Endothelial cell of umbilical vein (primary cell): Measurements from ENCODE around the gene LRRC74B. TPM values are rescaled to one million over a fixed set of nuclear protein-coding genes. Genes with fewer than 3 reads are reported as not detected.

ENCODE experiments used
- BruUV-seq: library from RNA; stranded (reverse); fragments of 400-500 nt; replicated peaks from 2 replicates; lab custom pipeline; 2021; lab: Mats Ljungman, UMichigan
- CTCF ChIA-PET: fragments of 300-600, 350-600 bp; sonication (Branson Sonifier 250); formaldehyde crosslinking; loops from one replicate; lab custom pipeline; 2021; ENCODE audit warnings: antibody characterized with exemption, inconsistent platforms; lab: Charles Lee
- POLR2A ChIA-PET: fragments of 300-600, 350-600 bp; sonication (Branson Sonifier 250); formaldehyde crosslinking; loops from one replicate; lab custom pipeline; 2021; ENCODE audit warnings: antibody characterized with exemption, inconsistent platforms; lab: Charles Lee
- DNase-seq: peaks from one replicate; pipeline ENCODE4 v3.0.0-alpha.2; 2011; ENCODE audit warnings: low read depth, low spot score
- FAIRE-seq: peaks from 2 replicates; lab custom pipeline; 2011; peaks lifted over from hg19 to GRCh38; lab: Jason Lieb, UNC
- H2AFZ ChIP-seq: 2 replicates; pipeline ENCODE4 v1.6.0; 2012; ENCODE audit warnings: low read depth, low read length, control low read depth, inconsistent platforms
- H3K27ac ChIP-seq: 2 replicates; pipeline ENCODE4 v1.5.1; 2011; ENCODE audit warnings: low read depth, mild to moderate bottlenecking, control low read depth, low read length, moderate library complexity; ENCODE audit not compliant: insufficient read depth
- H3K27me3 ChIP-seq, 2 experiments: 2 replicates each; pipeline versions ENCODE4 v1.6.0 to v1.6.1; 2011; ENCODE audit warnings: low read length in 2 of 2, mixed read lengths in 1 of 2; ENCODE audit not compliant: control insufficient read depth in 2 of 2, insufficient read depth in 2 of 2
- H3K36me3 ChIP-seq, 2 experiments: 2 replicates in 1 of 2; 3 replicates in 1 of 2; pipeline ENCODE4 v1.5.1; 2011; ENCODE audit warnings: low read length in 2 of 2, mild to moderate bottlenecking in 1 of 2, moderate library complexity in 1 of 2; ENCODE audit not compliant: control insufficient read depth in 2 of 2, insufficient read depth in 2 of 2; ENCODE audit errors: extremely low read depth in 1 of 2
- H3K4me1 ChIP-seq: 3 replicates; pipeline ENCODE4 v1.5.1; 2011; ENCODE audit warnings: mild to moderate bottlenecking, low read length; ENCODE audit not compliant: control insufficient read depth, insufficient read depth; ENCODE audit errors: extremely low read depth
- H3K4me2 ChIP-seq: 2 replicates; pipeline ENCODE4 v1.6.1; 2011; ENCODE audit warnings: low read length, control low read depth, mixed read lengths; ENCODE audit not compliant: insufficient read depth
- H3K4me3 ChIP-seq, 3 experiments: fragments of 200-600 bp in 1 of 3; sonication (generic), shearing (Covaris generic) in 1 of 3; replicated peaks in 1 of 3; 2 replicates each; pipeline ENCODE4 v1.5.1; 2011 to 2016; ENCODE audit warnings: control low read depth in 3 of 3, low read length in 3 of 3, mild to moderate bottlenecking in 2 of 3, inconsistent platforms in 1 of 3, low read depth in 1 of 3, moderate library complexity in 1 of 3; ENCODE audit not compliant: insufficient read depth in 1 of 3
- H3K79me2 ChIP-seq: 2 replicates; pipeline ENCODE4 v1.6.0; 2012; ENCODE audit warnings: low read length, inconsistent platforms; ENCODE audit not compliant: control insufficient read depth, insufficient read depth
- H3K9ac ChIP-seq: replicated peaks from 2 replicates; pipeline ENCODE3; 2011; ENCODE audit warnings: low read length, control low read depth; ENCODE audit not compliant: insufficient read depth; ENCODE audit errors: extremely low read depth
- H3K9me1 ChIP-seq: replicated peaks from 3 replicates; pipeline ENCODE4 v1.6.0; 2011; ENCODE audit warnings: mild to moderate bottlenecking, low read length; ENCODE audit not compliant: control insufficient read depth, insufficient read depth; ENCODE audit errors: extremely low read depth
- H3K9me3 ChIP-seq: replicated peaks from 2 replicates; pipeline ENCODE4 v1.5.1; 2012; ENCODE audit warnings: low read length, inconsistent platforms; ENCODE audit not compliant: control insufficient read depth, insufficient read depth
- H4K20me1 ChIP-seq: replicated peaks from 2 replicates; pipeline ENCODE3; 2011; ENCODE audit warnings: mild to moderate bottlenecking, low read length; ENCODE audit not compliant: control insufficient read depth, insufficient read depth; ENCODE audit errors: extremely low read depth
- CTCF ChIP-seq, 2 donors: IDR thresholded peaks; 1 replicate in 1 of 2; 2 replicates in 1 of 2; pipeline ENCODE4 v1.5.1; 2011; ENCODE audit warnings: low read length in 2 of 2, mild to moderate bottlenecking in 2 of 2, moderate library complexity in 2 of 2, control low read depth in 1 of 2, inconsistent platforms in 1 of 2, low read depth in 1 of 2; ENCODE audit not compliant: insufficient read depth in 1 of 2; ENCODE audit errors: extremely low read depth in 1 of 2
- EZH2 ChIP-seq: IDR thresholded peaks from 2 replicates; pipeline ENCODE4 v1.6.1; 2012; ENCODE audit warnings: borderline replicate concordance, low read depth, mild to moderate bottlenecking, moderate library complexity, low read length, inconsistent platforms; ENCODE audit not compliant: severe bottlenecking
- FOS ChIP-seq: IDR thresholded peaks from 2 replicates; pipeline ENCODE4 v1.6.1; 2011; ENCODE audit warnings: mild to moderate bottlenecking, low read length, moderate library complexity, borderline replicate concordance; ENCODE audit not compliant: insufficient read depth
- GATA2 ChIP-seq: IDR thresholded peaks from 2 replicates; pipeline ENCODE4 v1.7.0; 2011; ENCODE audit warnings: low read depth, mild to moderate bottlenecking, moderate library complexity, mixed read lengths, low read length; ENCODE audit not compliant: insufficient read length, insufficient read depth
- JUN ChIP-seq: IDR thresholded peaks from 2 replicates; pipeline ENCODE4 v1.6.1; 2011; ENCODE audit warnings: borderline replicate concordance, low read depth; ENCODE audit not compliant: insufficient read length, insufficient read depth
- MAX ChIP-seq: IDR thresholded peaks from 2 replicates; pipeline ENCODE4 v1.6.1; 2011; ENCODE audit not compliant: insufficient read depth, insufficient read length
- MYC ChIP-seq: IDR thresholded peaks from one replicate; pipeline ENCODE4 v1.6.1; 2011; ENCODE audit warnings: mild to moderate bottlenecking, low read depth, low read length
- POLR2A ChIP-seq: IDR thresholded peaks from 2 replicates; pipeline ENCODE4 v1.6.1; 2012; ENCODE audit warnings: low read depth, mild to moderate bottlenecking, control low read depth, low read length
- POLR2AphosphoS5 ChIP-seq: IDR thresholded peaks from 2 replicates; pipeline ENCODE4 v1.6.1; 2012; ENCODE audit warnings: low read depth, mild to moderate bottlenecking, control low read depth, low read length, moderate library complexity; ENCODE audit not compliant: insufficient read depth
- dilution Hi-C: fragments of 300-500 bp; cut with MboI; formaldehyde crosslinking; loops from one replicate; pipeline ENCODE4 v1.15.0; 2019; ENCODE audit warnings: low sequenced_read_pairs; ENCODE audit not compliant: extremely low pct_ligation_motif_present
- intact Hi-C: fragments of 100-400 bp; cut with micrococcal nuclease; formaldehyde crosslinking; loops from one replicate; pipeline ENCODE4 v1.10.0; 2022
- polyA plus RNA-seq, 4 experiments: library from polyadenylated mRNA; depleted of rRNA in 3 of 4; stranded (reverse) in 3 of 4; unstranded in 1 of 4; fragments of >200 nt; gene quantifications; 2 replicates each; pipeline versions ENCODE4 v1.2.1 to v1.2.3, GENCODE V29; 2011 to 2012; ENCODE audit warnings: missing spikeins in 1 of 4
- total RNA-seq: library from RNA; stranded (reverse); gene quantifications from 2 replicates; pipeline ENCODE4 v1.2.3, GENCODE V29; 2021

Gene LRRC74B
- total and polyA plus RNA-seq, 2 donors (not counting 3 experiments of a cell fraction or from before 2014, with no cell fraction given): not detected

GRCh38 chr22:21030032-21030431, 15.7 kb upstream of the LRRC74B start:
- Histone ChIP-seq H3K9me1 (no peaks in the 10 kb centered on the region), H4K20me1 (no peaks in the 10 kb centered on the region), H3K27ac (no peak overlapping the region), H3K4me3 (no peak overlapping the region), H2AFZ (no peak overlapping the region), H3K4me1 (no peaks in the 10 kb centered on the region), H3K9ac (no peak overlapping the region), H3K36me3 (no peaks in the 10 kb centered on the region), H3K4me2 (no peak overlapping the region), H3K27me3 (peaks cover 20 to 27% of the 10 kb centered on the region in 2 experiments), H3K9me3 (no peaks in the 10 kb centered on the region), H3K79me2 (no peaks in the 10 kb centered on the region)
- ChIA-PET POLR2A (no interaction called here), CTCF (no interaction called here)
- dilution Hi-C loops: no loop called here
- TF ChIP-seq POLR2A (no peak), POLR2AphosphoS5 (no peak), JUN (no peak), GATA2 (no peak), MYC (no peak), FOS (no peak), EZH2 (no peak), MAX (no peak), CTCF (IDR thresholded peaks at IDR 0.05; ENCODE audit: extremely low read depth in 1 of 2, insufficient read depth in 1 of 2, low read depth in 1 of 2, low read length in 2 of 2) (no peak)
- intact Hi-C loops: no loop called here
- FAIRE-seq (no peak), DNase-seq (no peak)
- no TSS peak for BruUV-seq
